ENCODE results near the gene ZNF653. TPM values are rescaled to one million over a fixed set of nuclear protein-coding genes. Genes with fewer than 3 reads are reported as not detected.

The ZNF653 gene
- total RNA-seq, 1 donor from 2014 or later = 23.4 TPM

- no peak overlapping the region for H3K4me3 ChIP-seq (ENCODE audit: low read depth, low read length)
- TF ChIP-seq CTCF (conservative IDR thresholded peaks at IDR 0.05; ENCODE audit: low read depth, low read length) = peak; percentile 29
- no peak for DNase-seq (ENCODE audit: low read depth)
Observed at GRCh38 chr19:11452620-11453310, 52.9 kb downstream of the ZNF653 start.

- no peak for TF ChIP-seq CTCF (conservative IDR thresholded peaks at IDR 0.05; ENCODE audit: low read depth, low read length)
- no peak for DNase-seq (ENCODE audit: low read depth)
- no peak overlapping the region for H3K4me3 ChIP-seq (ENCODE audit: low read depth, low read length)
Observed at GRCh38 chr19:11451871-11452619, 53.6 kb downstream of the ZNF653 start.

- TF ChIP-seq CTCF (conservative IDR thresholded peaks at IDR 0.05; ENCODE audit: low read depth, low read length) = no peak
- H3K4me3 ChIP-seq (ENCODE audit: low read depth, low read length) = no peak overlapping the region
- no peak for DNase-seq (ENCODE audit: low read depth)
Observed at GRCh38 chr19:11451327-11451870, 54.2 kb downstream of the ZNF653 start.

GRCh38 chr19:11450570-11451326, 54.9 kb downstream of the ZNF653 start:
- DNase-seq (ENCODE audit: low read depth) = no peak
- H3K4me3 ChIP-seq (ENCODE audit: low read depth, low read length) = no peak overlapping the region
- TF ChIP-seq CTCF (conservative IDR thresholded peaks at IDR 0.05; ENCODE audit: low read depth, low read length) = no peak

GRCh38 chr19:11448923-11449554, 56.6 kb downstream of the ZNF653 start:
- H3K4me3 ChIP-seq (ENCODE audit: low read depth, low read length) = no peak overlapping the region
- no peak for DNase-seq (ENCODE audit: low read depth)
- no peak for TF ChIP-seq CTCF (conservative IDR thresholded peaks at IDR 0.05; ENCODE audit: low read depth, low read length)

GRCh38 chr19:11448410-11448809, 57.2 kb downstream of the ZNF653 start:
- H3K4me3 ChIP-seq (ENCODE audit: low read depth, low read length) = no peak overlapping the region
- no peak for DNase-seq (ENCODE audit: low read depth)
- no peak for TF ChIP-seq CTCF (conservative IDR thresholded peaks at IDR 0.05; ENCODE audit: low read depth, low read length)

All from epithelial cell of proximal tubule (primary cell).